Adrenal gland (tissue), 5 donors: ENCODE results near the gene PARP2.

Source experiments
- POLR2A ChIP-seq, 2 donors: fragments of 450-650 bp; IDR thresholded peaks; one replicate each; pipeline ENCODE4 v1.6.1; 2017; ENCODE audit warnings: antibody characterized with exemption in 2 of 2, mild to moderate bottlenecking in 2 of 2, moderate library complexity in 1 of 2
- TF ChIP-seq, protein P1 (sequence below), 6 experiments: fragments of 450-650 bp in 4 of 6; fragments of 200-600 bp in 2 of 6; sonication (generic) in 1 of 6; IDR thresholded peaks; 1 replicate in 5 of 6; 2 replicates in 1 of 6; pipeline versions ENCODE4 v1.5.1 to v1.8.0; 2016 to 2021; ENCODE audit warnings: antibody characterized with exemption in 6 of 6, mild to moderate bottlenecking in 2 of 6, moderate library complexity in 1 of 6
- donor health status: DM: no; HTN: no; CAD: no.

DNA sequence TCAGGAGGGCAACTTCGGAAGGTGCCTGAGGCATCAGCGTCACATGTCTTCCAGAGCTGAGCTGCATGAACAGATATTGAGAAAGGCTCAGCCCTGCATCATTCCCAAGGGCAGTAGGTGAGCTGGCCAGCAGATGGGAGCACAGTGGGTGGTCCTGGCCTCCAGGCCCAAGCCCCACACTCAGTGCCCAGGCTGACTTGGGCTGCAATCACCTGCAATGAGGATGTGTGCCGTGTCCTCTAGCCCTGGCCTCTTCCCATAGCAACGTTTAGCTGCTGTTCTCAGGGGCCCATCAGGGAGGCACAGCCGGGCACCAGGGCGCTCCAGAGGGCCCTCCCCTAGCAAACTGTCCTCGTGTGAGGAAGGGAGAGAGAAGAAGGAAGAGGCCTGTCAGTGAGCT, 37.9 kb downstream of the PARP2 start:
- TF ChIP-seq, protein P1, sequence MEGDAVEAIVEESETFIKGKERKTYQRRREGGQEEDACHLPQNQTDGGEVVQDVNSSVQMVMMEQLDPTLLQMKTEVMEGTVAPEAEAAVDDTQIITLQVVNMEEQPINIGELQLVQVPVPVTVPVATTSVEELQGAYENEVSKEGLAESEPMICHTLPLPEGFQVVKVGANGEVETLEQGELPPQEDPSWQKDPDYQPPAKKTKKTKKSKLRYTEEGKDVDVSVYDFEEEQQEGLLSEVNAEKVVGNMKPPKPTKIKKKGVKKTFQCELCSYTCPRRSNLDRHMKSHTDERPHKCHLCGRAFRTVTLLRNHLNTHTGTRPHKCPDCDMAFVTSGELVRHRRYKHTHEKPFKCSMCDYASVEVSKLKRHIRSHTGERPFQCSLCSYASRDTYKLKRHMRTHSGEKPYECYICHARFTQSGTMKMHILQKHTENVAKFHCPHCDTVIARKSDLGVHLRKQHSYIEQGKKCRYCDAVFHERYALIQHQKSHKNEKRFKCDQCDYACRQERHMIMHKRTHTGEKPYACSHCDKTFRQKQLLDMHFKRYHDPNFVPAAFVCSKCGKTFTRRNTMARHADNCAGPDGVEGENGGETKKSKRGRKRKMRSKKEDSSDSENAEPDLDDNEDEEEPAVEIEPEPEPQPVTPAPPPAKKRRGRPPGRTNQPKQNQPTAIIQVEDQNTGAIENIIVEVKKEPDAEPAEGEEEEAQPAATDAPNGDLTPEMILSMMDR (IDR thresholded peaks at IDR 0.05), result no peak
- TF ChIP-seq POLR2A (IDR thresholded peaks at IDR 0.05), result no peak
